IPS-15b (cell line): ENCODE measurements around the gene TRIP4.

ENCODE experiments used
- H3K27me3 ChIP-seq: one replicate; pipeline ENCODE4 v1.6.1; 2013; ENCODE audit warnings: low read length; ENCODE audit not compliant: control insufficient read depth, insufficient read depth
- H3K36me3 ChIP-seq: one replicate; pipeline ENCODE4 v1.6.1; 2013; ENCODE audit warnings: low read length; ENCODE audit not compliant: control insufficient read depth, insufficient read depth
- H3K4me1 ChIP-seq: one replicate; pipeline ENCODE4 v1.6.1; 2013; ENCODE audit warnings: mild to moderate bottlenecking, low read length; ENCODE audit not compliant: control insufficient read depth, insufficient read depth
- H3K4me3 ChIP-seq: one replicate; pipeline ENCODE4 v1.5.1; 2013; ENCODE audit warnings: low read depth, low read length
- H3K9ac ChIP-seq: one replicate; pipeline ENCODE4 v1.6.1; 2013; ENCODE audit warnings: low read depth, mild to moderate bottlenecking, low read length
- H3K9me3 ChIP-seq: one replicate; pipeline ENCODE4 v1.6.1; 2013; ENCODE audit warnings: mild to moderate bottlenecking, low read length; ENCODE audit not compliant: control insufficient read depth, insufficient read depth

TRIP4 gene

GRCh38 chr15:64456634-64457108, 69.0 kb downstream of the TRIP4 start:
- H3K4me1 ChIP-seq = peaks cover 15% of the 10 kb centered on the region
- no peak overlapping the region for H3K9ac ChIP-seq
- H3K27me3 ChIP-seq = no peaks in the 10 kb centered on the region
- H3K4me3 ChIP-seq = no peak overlapping the region
- H3K9me3 ChIP-seq = no peaks in the 10 kb centered on the region
- H3K36me3 ChIP-seq = no peaks in the 10 kb centered on the region

GRCh38 chr15:64459066-64459781, 71.6 kb downstream of the TRIP4 start:
- Histone ChIP-seq H3K4me1 (peaks cover 24% of the 10 kb centered on the region), H3K27me3 (no peaks in the 10 kb centered on the region), H3K4me3 (no peak overlapping the region), H3K9me3 (no peaks in the 10 kb centered on the region), H3K36me3 (no peaks in the 10 kb centered on the region), H3K9ac (no peak overlapping the region)

GRCh38 chr15:64460206-64460723, 72.6 kb downstream of the TRIP4 start, which contains the start of gene ZNF609:
Gene ZNF609, plus strand, starts transcription at chr15:64460578. Its CDS starts 38,842 bp downstream, at chr15:64499420.
- Histone ChIP-seq H3K4me3 (peak within 1 kb of the TSS; percentile 93), H3K27me3 (no peaks in the 10 kb centered on the region), H3K36me3 (no peaks in the 10 kb centered on the region), H3K9ac (peak within 1 kb of the TSS; percentile 87), H3K9me3 (no peaks in the 10 kb centered on the region), H3K4me1 (peaks cover 25% of the 10 kb centered on the region)

GRCh38 chr15:64460724-64461720, 73.4 kb downstream of the TRIP4 start:
- Histone ChIP-seq H3K9ac (peak overlapping the region; percentile 87), H3K4me1 (peaks cover 25% of the 10 kb centered on the region), H3K4me3 (peak overlapping the region; percentile 93), H3K9me3 (no peaks in the 10 kb centered on the region), H3K36me3 (no peaks in the 10 kb centered on the region), H3K27me3 (no peaks in the 10 kb centered on the region)

- no peaks in the 10 kb centered on the region for H3K9me3 ChIP-seq
- no peaks in the 10 kb centered on the region for H3K27me3 ChIP-seq
- H3K4me3 ChIP-seq = peak overlapping the region; percentile 93
- H3K36me3 ChIP-seq = no peaks in the 10 kb centered on the region
- H3K4me1 ChIP-seq = peaks cover 25% of the 10 kb centered on the region
- H3K9ac ChIP-seq = peak overlapping the region; percentile 87
Measured at GRCh38 chr15:64461721-64462162, 74.1 kb downstream of the TRIP4 start.

GRCh38 chr15:64462492-64462891, 74.9 kb downstream of the TRIP4 start:
- Histone ChIP-seq H3K4me3 (no peak overlapping the region), H3K9ac (no peak overlapping the region), H3K36me3 (no peaks in the 10 kb centered on the region), H3K9me3 (no peaks in the 10 kb centered on the region), H3K4me1 (peaks cover 25% of the 10 kb centered on the region), H3K27me3 (no peaks in the 10 kb centered on the region)

- Histone ChIP-seq H3K4me3 (no peak overlapping the region), H3K9ac (no peak overlapping the region), H3K4me1 (peaks cover 25% of the 10 kb centered on the region), H3K27me3 (no peaks in the 10 kb centered on the region), H3K36me3 (no peaks in the 10 kb centered on the region), H3K9me3 (no peaks in the 10 kb centered on the region)
Measured at GRCh38 chr15:64464276-64465005, 76.8 kb downstream of the TRIP4 start.

- Histone ChIP-seq H3K4me1 (peaks cover 21% of the 10 kb centered on the region), H3K36me3 (no peaks in the 10 kb centered on the region), H3K27me3 (no peaks in the 10 kb centered on the region), H3K9ac (no peak overlapping the region), H3K9me3 (no peaks in the 10 kb centered on the region), H3K4me3 (no peak overlapping the region)
Measured at GRCh38 chr15:64466408-64467141, 78.9 kb downstream of the TRIP4 start.

GRCh38 chr15:64472161-64472560, 84.5 kb downstream of the TRIP4 start:
- Histone ChIP-seq H3K27me3 (no peaks in the 10 kb centered on the region), H3K9ac (no peak overlapping the region), H3K4me1 (peaks cover 5% of the 10 kb centered on the region), H3K36me3 (no peaks in the 10 kb centered on the region), H3K9me3 (no peaks in the 10 kb centered on the region), H3K4me3 (no peak overlapping the region)

GRCh38 chr15:64474846-64475245, 87.2 kb downstream of the TRIP4 start:
- H3K4me1 ChIP-seq = peaks cover 5% of the 10 kb centered on the region
- H3K9me3 ChIP-seq = no peaks in the 10 kb centered on the region
- H3K36me3 ChIP-seq = no peaks in the 10 kb centered on the region
- no peaks in the 10 kb centered on the region for H3K27me3 ChIP-seq
- H3K4me3 ChIP-seq = no peak overlapping the region
- H3K9ac ChIP-seq = no peak overlapping the region
